ENCODE results near the gene F11R.

- TF ChIP-seq, protein P1, sequence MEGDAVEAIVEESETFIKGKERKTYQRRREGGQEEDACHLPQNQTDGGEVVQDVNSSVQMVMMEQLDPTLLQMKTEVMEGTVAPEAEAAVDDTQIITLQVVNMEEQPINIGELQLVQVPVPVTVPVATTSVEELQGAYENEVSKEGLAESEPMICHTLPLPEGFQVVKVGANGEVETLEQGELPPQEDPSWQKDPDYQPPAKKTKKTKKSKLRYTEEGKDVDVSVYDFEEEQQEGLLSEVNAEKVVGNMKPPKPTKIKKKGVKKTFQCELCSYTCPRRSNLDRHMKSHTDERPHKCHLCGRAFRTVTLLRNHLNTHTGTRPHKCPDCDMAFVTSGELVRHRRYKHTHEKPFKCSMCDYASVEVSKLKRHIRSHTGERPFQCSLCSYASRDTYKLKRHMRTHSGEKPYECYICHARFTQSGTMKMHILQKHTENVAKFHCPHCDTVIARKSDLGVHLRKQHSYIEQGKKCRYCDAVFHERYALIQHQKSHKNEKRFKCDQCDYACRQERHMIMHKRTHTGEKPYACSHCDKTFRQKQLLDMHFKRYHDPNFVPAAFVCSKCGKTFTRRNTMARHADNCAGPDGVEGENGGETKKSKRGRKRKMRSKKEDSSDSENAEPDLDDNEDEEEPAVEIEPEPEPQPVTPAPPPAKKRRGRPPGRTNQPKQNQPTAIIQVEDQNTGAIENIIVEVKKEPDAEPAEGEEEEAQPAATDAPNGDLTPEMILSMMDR (IDR thresholded peaks at IDR 0.05): no peak
- TF ChIP-seq ZFX (IDR thresholded peaks at IDR 0.05; ENCODE audit: borderline replicate concordance): no peak
These were observed 1.0 kb upstream of the F11R start for GRCh38 chr1:161021970-161022353.

All from 22Rv1 (cell line).